BLaER1 treated with 17β-estradiol and CSF1 and Interleukin-3, amounts not matched to agents 10 nM and 100 nM (cell line): ENCODE data around the gene SLC35E1.

ENCODE experiments used
- H3K27ac ChIP-seq, 11 experiments: shearing (Covaris generic); formaldehyde crosslinking; 2 replicates each; pipeline ENCODE4 v1.8.1; 2022
- H3K27me3 ChIP-seq, 11 experiments: shearing (Covaris generic); formaldehyde crosslinking; 2 replicates each; pipeline ENCODE4 v1.8.1; 2022
- H3K36me3 ChIP-seq, 11 experiments: shearing (Covaris generic); formaldehyde crosslinking; 2 replicates each; pipeline ENCODE4 v1.8.1; 2022
- H3K4me1 ChIP-seq, 10 experiments: shearing (Covaris generic); formaldehyde crosslinking; 2 replicates each; pipeline ENCODE4 v1.8.1; 2022
- H3K4me2 ChIP-seq, 11 experiments: shearing (Covaris generic); formaldehyde crosslinking; 2 replicates each; pipeline ENCODE4 v1.8.1; 2022
- H3K4me3 ChIP-seq, 10 experiments: shearing (Covaris generic); formaldehyde crosslinking; 2 replicates each; pipeline ENCODE4 v1.8.1; 2022
- H3K9ac ChIP-seq, 11 experiments: shearing (Covaris generic); formaldehyde crosslinking; 2 replicates each; pipeline ENCODE4 v1.8.1; 2022
- H3K9me3 ChIP-seq, 11 experiments: shearing (Covaris generic); formaldehyde crosslinking; replicated peaks in 1 of 11; 2 replicates each; pipeline ENCODE4 v1.8.1; 2022
- H4K20me1 ChIP-seq, 11 experiments: shearing (Covaris generic); formaldehyde crosslinking; 2 replicates each; pipeline ENCODE4 v1.8.1; 2022
- Cebpa-rat ChIP-seq, 11 experiments: shearing (Covaris generic); IDR thresholded peaks; 2 replicates each; pipeline ENCODE4 v1.8.1; 2022

SLC35E1 gene

DNA sequence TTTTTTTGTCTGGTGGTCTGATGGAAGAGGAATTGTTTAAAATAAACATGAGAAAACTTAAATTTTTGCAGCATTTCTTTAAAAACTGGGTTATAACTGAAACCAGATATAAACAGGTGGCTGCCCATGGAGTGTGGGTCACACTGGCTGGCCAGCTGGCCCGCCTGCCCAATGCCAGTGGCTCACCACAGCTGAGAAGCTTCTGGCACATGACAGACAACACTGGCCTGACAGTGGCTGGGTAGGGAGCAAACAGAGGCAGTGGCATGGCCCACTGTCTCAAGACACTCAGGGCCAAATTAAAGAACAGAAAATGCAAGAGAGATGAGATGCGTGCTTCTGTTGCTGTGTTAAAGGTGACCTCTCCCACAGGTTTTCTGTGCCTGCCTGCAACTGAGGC lies 3.1 kb upstream of the SLC35E1 start:
- TF ChIP-seq Cebpa-rat (IDR thresholded peaks at IDR 0.05): no peak
- H3K4me3 ChIP-seq: no peak overlapping the region
- H3K27me3 ChIP-seq: no peaks in the 10 kb centered on the region
- H4K20me1 ChIP-seq: peaks cover 65 to 93% (median 78%) of the 10 kb centered on the region in 11 experiments
- peaks cover 46 to 55% (median 50%) of the 10 kb centered on the region in 10 experiments for H3K4me1 ChIP-seq
- H3K27ac ChIP-seq: no peak overlapping the region
- H3K36me3 ChIP-seq: peaks cover 50 to 73% (median 66%) of the 10 kb centered on the region in 11 experiments
- H3K9ac ChIP-seq: peak overlapping the region in 6 of 11 experiments; percentile 20 to 95 (median 88); a peak in 4 of 22 replicates
- H3K9me3 ChIP-seq: no peaks in the 10 kb centered on the region
- peak overlapping the region in 5 of 11 experiments; percentile 92 to 100 (median 99); a peak in 5 of 22 replicates for H3K4me2 ChIP-seq

DNA sequence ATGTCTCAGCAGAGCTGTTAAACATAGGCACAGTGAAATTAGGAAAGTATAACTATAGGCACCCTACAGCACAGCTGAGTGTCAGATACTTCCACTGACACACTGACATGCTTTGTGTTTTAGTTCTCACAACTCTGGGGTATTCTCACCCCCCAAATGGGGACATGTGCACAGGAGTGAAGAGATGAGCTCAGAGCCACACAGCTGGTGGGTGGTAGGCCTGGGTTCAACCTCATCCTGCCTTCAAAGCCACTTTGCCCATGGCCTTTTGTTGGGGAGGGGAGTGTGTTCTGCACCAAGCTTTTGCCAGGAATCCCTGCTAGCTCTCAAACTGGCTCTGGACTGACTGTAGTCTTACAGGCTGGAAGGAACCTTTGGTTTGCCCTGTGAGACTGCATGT lies 1.7 kb upstream of the SLC35E1 start:
- Histone ChIP-seq H3K9ac (peak overlapping the region in 10 of 11 experiments; percentile 86 to 95 (median 90); a peak in 17 of 22 replicates), H4K20me1 (peaks cover 51 to 92% (median 78%) of the 10 kb centered on the region in 11 experiments), H3K9me3 (no peaks in the 10 kb centered on the region), H3K27ac (no peak overlapping the region), H3K4me1 (peaks cover 34 to 46% (median 41%) of the 10 kb centered on the region in 10 experiments), H3K4me3 (peak overlapping the region; percentile 81 to 99 (median 94)), H3K27me3 (no peaks in the 10 kb centered on the region), H3K4me2 (peak overlapping the region; percentile 92 to 100 (median 98)), H3K36me3 (peaks cover 59 to 75% (median 71%) of the 10 kb centered on the region in 11 experiments)
- 0 out of 22 replicates have a peak, but pooled peaks of 1 of the 11 experiments have one; percentile 7 for TF ChIP-seq Cebpa-rat (IDR thresholded peaks at IDR 0.05)

DNA sequence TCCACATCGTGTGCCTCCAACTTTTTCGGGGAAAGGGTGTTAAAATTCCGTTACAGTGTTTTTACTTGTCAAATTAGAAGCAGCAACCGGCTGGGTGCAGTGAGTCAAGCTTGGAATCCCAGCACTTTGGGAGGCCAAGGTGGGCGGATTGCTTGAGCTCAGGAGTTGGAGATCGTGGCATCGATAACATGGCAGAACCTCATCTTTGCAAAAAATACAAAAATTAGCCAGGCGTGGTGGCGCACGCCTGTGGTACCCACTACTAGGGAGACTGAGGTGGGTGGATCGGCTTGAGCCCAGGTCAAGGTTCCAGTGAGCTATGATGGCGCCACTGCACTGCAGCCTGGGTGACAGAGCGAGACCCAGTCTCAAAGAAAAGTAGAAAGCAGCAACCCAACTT lies 1.1 kb upstream of the SLC35E1 start:
- Histone ChIP-seq H3K4me3 (peak overlapping the region; percentile 81 to 99 (median 94)), H3K4me1 (peaks cover 34 to 46% (median 41%) of the 10 kb centered on the region in 10 experiments), H3K4me2 (peak overlapping the region; percentile 92 to 100 (median 98)), H3K36me3 (peaks cover 59 to 75% (median 71%) of the 10 kb centered on the region in 11 experiments), H3K9me3 (no peaks in the 10 kb centered on the region), H4K20me1 (peaks cover 45 to 91% (median 76%) of the 10 kb centered on the region in 11 experiments; a peak in 21 of 22 replicates), H3K27me3 (no peaks in the 10 kb centered on the region), H3K9ac (peak overlapping the region; percentile 86 to 95 (median 90)), H3K27ac (peak overlapping the region in 10 of 11 experiments; percentile 77 to 91 (median 86); a peak in 17 of 22 replicates)
- no peak for TF ChIP-seq Cebpa-rat (IDR thresholded peaks at IDR 0.05)

DNA sequence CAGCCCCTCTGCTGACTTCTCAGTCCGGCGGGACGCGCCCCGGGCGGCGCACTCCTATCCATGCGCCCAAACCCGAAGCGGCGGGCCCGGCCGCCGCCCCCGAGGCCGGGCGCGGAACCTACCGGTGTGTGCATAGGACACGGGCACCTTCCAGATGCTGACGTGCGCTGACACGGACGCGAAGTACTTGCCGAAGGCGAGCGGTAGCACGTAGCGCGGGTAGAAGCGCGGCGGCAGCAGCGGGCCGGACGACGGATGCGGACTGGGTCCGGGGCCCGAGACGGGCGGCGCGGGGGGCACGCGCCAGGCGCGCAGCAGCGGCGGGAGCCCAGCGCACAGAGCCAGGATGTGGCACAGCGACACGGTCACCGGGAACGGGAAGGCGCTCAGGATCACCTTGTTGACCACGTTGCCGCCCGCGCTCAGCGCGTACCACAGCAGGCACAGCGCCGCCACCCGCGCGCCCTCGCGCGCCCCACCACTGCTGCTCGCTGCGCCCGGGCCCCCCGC lies 338 bp downstream of the SLC35E1 start:
- peaks cover 0 to 8% (median 4%) of the 10 kb centered on the region in 11 experiments; a peak in 5 of 22 replicates for H3K9me3 ChIP-seq
- H3K36me3 ChIP-seq: peaks cover 59 to 75% (median 71%) of the 10 kb centered on the region in 11 experiments
- H3K4me3 ChIP-seq: peak overlapping the region; percentile 81 to 99 (median 94)
- no peak for TF ChIP-seq Cebpa-rat (IDR thresholded peaks at IDR 0.05)
- peak overlapping the region; percentile 86 to 95 (median 90) for H3K9ac ChIP-seq
- H3K27me3 ChIP-seq: no peaks in the 10 kb centered on the region
- H3K4me2 ChIP-seq: peak overlapping the region; percentile 84 to 99 (median 97)
- H4K20me1 ChIP-seq: peaks cover 31 to 88% (median 62%) of the 10 kb centered on the region in 11 experiments; a peak in 21 of 22 replicates
- H3K4me1 ChIP-seq: peaks cover 34 to 46% (median 41%) of the 10 kb centered on the region in 10 experiments
- H3K27ac ChIP-seq: peak overlapping the region; percentile 77 to 91 (median 88)

DNA sequence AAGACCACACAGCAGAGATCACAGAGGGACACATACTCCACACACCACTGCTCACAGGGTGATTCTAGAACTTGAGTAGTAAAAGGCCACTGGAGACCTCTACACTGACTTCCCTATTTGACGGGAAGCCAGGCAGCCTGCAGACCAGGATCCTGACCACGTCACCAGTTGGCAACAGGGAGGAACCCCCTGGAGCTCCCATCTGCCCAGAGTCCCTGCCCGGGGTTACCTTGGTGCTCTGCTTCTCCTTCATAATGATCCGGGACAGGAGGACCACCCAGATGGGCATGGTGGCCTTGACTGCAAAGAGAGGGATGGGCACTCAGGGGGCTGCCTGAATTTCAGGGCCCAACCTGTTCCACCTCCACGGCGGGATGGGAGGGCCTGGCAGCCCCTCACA lies 932 bp downstream of the SLC35E1 start:
- H3K4me3 ChIP-seq: peak overlapping the region; percentile 81 to 99 (median 94)
- peak overlapping the region; percentile 77 to 91 (median 88) for H3K27ac ChIP-seq
- TF ChIP-seq Cebpa-rat (IDR thresholded peaks at IDR 0.05): no peak
- H4K20me1 ChIP-seq: peaks cover 25 to 86% (median 56%) of the 10 kb centered on the region in 11 experiments; a peak in 21 of 22 replicates
- H3K4me2 ChIP-seq: peak overlapping the region; percentile 84 to 99 (median 97)
- peaks cover 0 to 11% (median 5%) of the 10 kb centered on the region in 11 experiments; a peak in 5 of 22 replicates for H3K9me3 ChIP-seq
- H3K27me3 ChIP-seq: no peaks in the 10 kb centered on the region
- H3K9ac ChIP-seq: peak overlapping the region; percentile 86 to 95 (median 90)
- H3K36me3 ChIP-seq: peaks cover 59 to 75% (median 71%) of the 10 kb centered on the region in 11 experiments
- peaks cover 38 to 52% (median 44%) of the 10 kb centered on the region in 10 experiments for H3K4me1 ChIP-seq

DNA sequence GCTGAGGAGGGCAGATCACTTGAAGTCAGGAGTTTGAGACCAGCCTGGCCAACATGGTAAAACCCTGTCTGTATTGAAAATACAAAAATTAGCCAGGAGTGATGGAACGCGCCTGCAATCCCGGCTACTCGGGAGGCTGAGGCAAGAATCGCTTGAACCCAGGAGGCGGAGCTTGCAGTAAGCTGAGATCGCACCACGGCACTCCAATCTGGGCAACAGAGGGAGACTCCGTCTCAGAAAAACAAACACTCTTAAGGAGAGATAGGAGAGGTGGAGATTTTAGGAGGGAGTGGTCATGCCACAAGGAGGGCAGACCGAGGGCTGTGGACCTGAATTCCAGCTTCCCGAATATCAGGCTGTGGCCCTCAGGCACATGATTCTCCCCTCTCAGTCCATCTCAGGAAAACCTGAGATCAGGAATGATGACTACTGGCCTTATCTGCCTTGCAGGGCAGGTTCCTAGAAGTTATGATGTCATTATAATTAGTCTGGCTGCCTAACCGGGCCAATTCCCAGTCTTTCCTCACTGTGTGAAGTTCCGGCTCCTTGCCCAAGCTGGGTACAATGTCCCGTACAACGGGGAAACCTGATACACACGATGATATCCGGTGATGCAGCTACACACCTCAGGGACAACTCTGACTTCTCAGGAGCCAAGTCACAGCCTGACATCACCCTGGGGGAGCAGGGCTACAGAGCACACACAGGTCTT lies 2.5 kb downstream of the SLC35E1 start:
- Histone ChIP-seq H3K4me2 (peak overlapping the region in 2 of 11 experiments; percentile 97 to 98; a peak in 3 of 22 replicates), H3K4me3 (no peak overlapping the region), H3K27me3 (no peaks in the 10 kb centered on the region), H3K27ac (no peak overlapping the region), H3K4me1 (peaks cover 32 to 51% (median 46%) of the 10 kb centered on the region in 10 experiments), H4K20me1 (peaks cover 9 to 72% (median 41%) of the 10 kb centered on the region in 11 experiments; a peak in 20 of 22 replicates), H3K36me3 (peaks cover 59 to 75% (median 67%) of the 10 kb centered on the region in 11 experiments), H3K9me3 (peaks cover 0 to 11% (median 5%) of the 10 kb centered on the region in 11 experiments; a peak in 5 of 22 replicates), H3K9ac (peak overlapping the region in 6 of 11 experiments; percentile 24 to 93 (median 66); a peak in 8 of 22 replicates)
- TF ChIP-seq Cebpa-rat (IDR thresholded peaks at IDR 0.05): no peak

DNA sequence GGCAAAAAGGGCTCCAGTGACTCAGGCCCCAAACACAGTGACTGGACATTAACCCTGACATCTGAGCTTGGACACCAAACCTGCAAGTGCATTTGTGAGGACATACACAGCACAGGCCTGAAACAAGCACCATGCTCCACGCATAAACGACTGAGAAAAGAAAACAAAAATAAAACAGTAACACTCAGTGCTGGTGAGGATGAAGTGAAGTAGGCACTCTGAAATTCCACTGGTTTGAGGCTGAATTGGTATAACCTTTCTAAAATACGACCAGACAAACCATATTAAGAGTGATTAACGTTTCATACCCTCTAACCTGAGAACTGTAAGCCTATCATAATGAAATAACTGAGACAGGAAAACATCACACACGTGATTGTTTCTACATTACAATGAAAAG lies 5.5 kb downstream of the SLC35E1 start:
- Histone ChIP-seq H3K4me1 (peaks cover 15 to 29% (median 26%) of the 10 kb centered on the region in 10 experiments), H3K4me3 (no peak overlapping the region), H3K27ac (peak overlapping the region in 6 of 11 experiments; percentile 13 to 68 (median 43); a peak in 8 of 22 replicates), H3K4me2 (peak overlapping the region in 9 of 11 experiments; percentile 37 to 70 (median 56); a peak in 17 of 22 replicates), H4K20me1 (peaks cover 0 to 67% (median 26%) of the 10 kb centered on the region in 11 experiments; a peak in 15 of 22 replicates), H3K9me3 (peaks cover 0 to 11% (median 5%) of the 10 kb centered on the region in 11 experiments; a peak in 5 of 22 replicates), H3K36me3 (peaks cover 80 to 92% (median 88%) of the 10 kb centered on the region in 11 experiments), H3K27me3 (no peaks in the 10 kb centered on the region), H3K9ac (peak overlapping the region in 8 of 11 experiments; percentile 13 to 51 (median 23); a peak in 10 of 22 replicates)
- no peak for TF ChIP-seq Cebpa-rat (IDR thresholded peaks at IDR 0.05)

DNA sequence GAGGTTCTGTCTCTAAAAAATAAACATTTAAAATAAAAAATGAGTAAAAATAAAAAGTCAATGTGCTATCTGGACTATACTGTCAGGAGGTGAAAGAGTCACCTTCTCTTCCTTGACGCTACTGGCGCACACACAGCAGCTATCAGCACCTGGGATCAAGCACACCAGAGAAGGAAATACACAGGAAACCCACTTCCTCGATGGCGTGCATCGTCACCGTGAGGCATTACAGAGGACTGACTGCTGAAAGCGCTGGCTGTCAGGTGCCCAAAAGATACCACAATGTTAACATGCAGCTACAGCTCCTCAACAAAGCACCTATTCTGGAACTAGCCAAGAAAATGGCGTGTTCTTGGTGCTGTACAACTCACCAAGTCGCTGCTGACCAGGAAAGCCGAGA lies 6.1 kb downstream of the SLC35E1 start:
- H4K20me1 ChIP-seq: peaks cover 0 to 72% (median 27%) of the 10 kb centered on the region in 11 experiments; a peak in 15 of 22 replicates
- TF ChIP-seq Cebpa-rat (IDR thresholded peaks at IDR 0.05): no peak
- peak overlapping the region in 9 of 11 experiments; percentile 37 to 70 (median 56); a peak in 17 of 22 replicates for H3K4me2 ChIP-seq
- H3K27me3 ChIP-seq: no peaks in the 10 kb centered on the region
- H3K4me3 ChIP-seq: no peak overlapping the region
- peak overlapping the region in 9 of 11 experiments; percentile 13 to 51 (median 25); a peak in 12 of 22 replicates for H3K9ac ChIP-seq
- peak overlapping the region in 6 of 11 experiments; percentile 13 to 68 (median 43); a peak in 10 of 22 replicates for H3K27ac ChIP-seq
- peaks cover 86 to 98% (median 94%) of the 10 kb centered on the region in 11 experiments for H3K36me3 ChIP-seq
- H3K9me3 ChIP-seq: peaks cover 0 to 11% (median 5%) of the 10 kb centered on the region in 11 experiments; a peak in 5 of 22 replicates
- H3K4me1 ChIP-seq: peaks cover 14 to 25% (median 21%) of the 10 kb centered on the region in 10 experiments
